Myocyte (in vitro differentiated cells): ENCODE measurements around the gene CD2BP2. TPM values are rescaled to one million over a fixed set of nuclear protein-coding genes. Genes with fewer than 3 reads are reported as not detected.
A peak's percentile ranks its signal among the peaks of the same experiment; 100 is the strongest.

Source experiments
- DNase-seq: peaks from one replicate; pipeline ENCODE4 v3.0.0-alpha.2; 2012; ENCODE audit warnings: low read depth
- total RNA-seq: library from RNA; depleted of rRNA; stranded (reverse); fragments of >200 nt; gene quantifications from 2 replicates; pipeline ENCODE4 v1.2.3, GENCODE V29; 2014

CD2BP2 gene
- total RNA-seq, 1 donor from 2014 or later = 41.1 TPM

- peak; percentile 44 for DNase-seq
These were observed 24.2 kb upstream of the CD2BP2 start for GRCh38 chr16:30379158-30379783.

DNA sequence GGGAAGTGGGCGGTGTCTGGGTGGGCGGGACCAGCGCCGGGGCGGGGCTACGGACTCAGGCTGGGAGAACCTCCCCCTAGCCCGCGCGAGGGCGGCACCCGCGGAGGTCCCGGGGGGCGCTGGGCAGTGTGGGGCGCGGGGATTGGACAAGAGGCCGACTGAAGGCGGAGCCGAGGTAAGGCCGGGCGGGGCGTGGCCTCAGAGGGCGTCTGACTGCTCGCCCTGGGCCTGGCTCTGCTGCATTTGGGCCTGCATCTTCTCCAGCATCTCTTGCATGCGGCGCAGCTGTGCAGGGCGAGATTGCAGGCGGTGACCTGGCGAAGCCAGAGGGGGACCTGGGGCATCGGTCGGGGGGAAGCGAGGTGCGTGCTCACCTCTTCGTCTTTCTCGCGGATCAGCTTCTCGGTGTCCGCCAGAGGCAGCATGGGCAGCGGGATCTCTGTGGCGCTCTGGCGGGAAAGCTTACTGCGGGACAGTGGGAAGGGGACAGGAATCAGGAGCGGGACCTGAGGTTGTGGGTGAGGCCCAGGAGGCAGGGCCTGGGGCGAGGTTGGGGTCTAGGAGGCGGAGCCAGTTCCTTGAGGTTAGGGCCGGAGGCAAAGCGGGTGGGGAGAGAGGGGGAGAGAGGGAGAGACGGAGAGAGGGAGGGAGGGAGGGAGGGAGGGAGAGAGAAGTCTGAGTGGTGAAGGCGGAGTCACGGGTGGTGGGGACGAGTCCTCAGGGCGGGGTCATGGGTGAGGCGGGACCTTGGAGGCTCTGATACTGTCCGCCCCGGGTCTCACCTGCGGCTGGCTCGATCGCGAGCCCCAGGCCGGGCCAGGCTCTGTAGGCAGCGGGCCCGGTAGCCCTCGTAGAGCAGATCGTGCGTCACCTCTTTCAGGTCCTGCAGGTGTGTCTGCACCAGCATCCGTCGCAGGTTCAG, 23.4 kb upstream of the CD2BP2 start:
- peak; percentile 95 for DNase-seq

- DNase-seq = peak; percentile 72
These were observed 22.7 kb upstream of the CD2BP2 start for GRCh38 chr16:30377812-30378235.

DNA sequence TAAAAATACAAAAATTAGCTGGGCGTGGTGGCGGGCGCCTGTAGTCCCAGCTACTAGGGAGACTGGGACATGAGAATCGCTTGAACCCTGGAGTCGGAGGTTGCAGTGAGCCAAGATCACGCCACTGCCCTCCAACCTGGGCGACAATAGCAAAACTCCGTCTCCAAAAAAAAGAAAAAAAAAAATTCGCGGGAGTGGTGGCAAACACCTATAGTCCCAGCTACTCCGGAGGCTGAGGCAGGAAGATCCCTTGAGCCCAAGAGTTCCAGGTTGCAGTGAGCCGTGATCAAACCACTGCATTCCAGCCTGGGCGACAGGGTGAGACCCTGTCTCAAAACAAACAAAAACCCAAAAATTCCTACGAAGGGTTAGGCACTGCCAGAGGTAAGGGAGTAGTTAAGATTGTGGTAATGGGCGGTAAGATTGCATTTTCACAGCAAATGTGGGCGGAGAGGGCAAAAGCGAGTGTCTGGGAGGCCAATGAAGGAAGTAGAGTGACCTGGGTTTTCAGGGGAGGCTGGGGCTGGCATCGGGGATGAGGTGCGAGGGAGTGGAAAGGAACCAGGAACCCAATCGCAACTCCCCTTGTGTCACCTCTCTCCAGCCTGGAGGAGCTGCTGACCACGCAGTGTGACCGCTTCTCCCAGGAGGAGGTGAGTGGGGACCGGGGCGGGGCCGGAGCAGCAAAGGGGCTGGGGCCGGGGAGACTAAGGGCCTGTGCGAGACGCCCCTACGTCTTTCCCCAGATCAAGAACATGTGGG, 22.1 kb upstream of the CD2BP2 start:
- no peak for DNase-seq

GRCh38 chr16:30376461-30376902, 21.4 kb upstream of the CD2BP2 start:
- peak; percentile 55 for DNase-seq

- DNase-seq = peak; percentile 75
These were observed 20.8 kb upstream of the CD2BP2 start for GRCh38 chr16:30375864-30376263.

GRCh38 chr16:30374538-30374937, 19.4 kb upstream of the CD2BP2 start, which contains the start of gene MYL11:
Gene MYL11, plus strand, starts transcription at chr16:30374802. Its CDS starts 56 bp downstream, at chr16:30374858.
- DNase-seq = peak; percentile 97

- DNase-seq = peak; percentile 61
These were observed 17.6 kb upstream of the CD2BP2 start for GRCh38 chr16:30372725-30373124.

GRCh38 chr16:30372038-30372712, 17.1 kb upstream of the CD2BP2 start:
- peak; percentile 98 for DNase-seq

DNA sequence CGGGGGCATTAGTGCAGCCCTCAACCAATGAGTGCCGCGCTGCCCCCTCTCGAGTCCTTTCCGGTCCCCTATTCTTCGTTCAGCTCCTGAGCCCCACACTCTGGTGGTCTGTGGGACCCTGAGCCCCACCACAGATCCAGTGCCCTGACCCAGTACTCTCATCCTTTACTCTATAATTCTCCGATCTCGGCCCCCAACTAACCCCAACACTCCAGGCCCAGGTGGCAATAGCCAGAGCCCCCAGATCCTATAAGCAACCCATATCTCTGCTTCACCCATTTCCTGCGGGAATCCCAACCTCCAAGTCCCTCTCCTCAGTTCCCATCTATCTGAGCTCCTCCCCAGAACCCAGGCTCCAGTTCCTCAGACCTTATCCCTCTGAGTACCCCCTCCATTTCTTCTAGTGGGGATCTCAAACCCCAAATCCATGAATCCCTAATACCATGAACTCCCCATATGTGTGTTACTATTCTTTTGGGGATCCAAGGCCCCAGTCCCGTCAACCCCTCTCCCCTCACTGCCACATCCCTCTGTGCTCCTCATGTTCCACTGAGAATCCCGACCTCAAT, 16.2 kb upstream of the CD2BP2 start:
- DNase-seq = no peak

GRCh38 chr16:30370456-30371247, 15.5 kb upstream of the CD2BP2 start, which contains the start of gene TBC1D10B:
Gene TBC1D10B, minus strand, starts transcription at chr16:30370494. Its CDS starts 311 bp downstream, at chr16:30370183.
- peak; percentile 100 for DNase-seq

GRCh38 chr16:30369938-30370455, 14.9 kb upstream of the CD2BP2 start:
- no peak for DNase-seq

DNA sequence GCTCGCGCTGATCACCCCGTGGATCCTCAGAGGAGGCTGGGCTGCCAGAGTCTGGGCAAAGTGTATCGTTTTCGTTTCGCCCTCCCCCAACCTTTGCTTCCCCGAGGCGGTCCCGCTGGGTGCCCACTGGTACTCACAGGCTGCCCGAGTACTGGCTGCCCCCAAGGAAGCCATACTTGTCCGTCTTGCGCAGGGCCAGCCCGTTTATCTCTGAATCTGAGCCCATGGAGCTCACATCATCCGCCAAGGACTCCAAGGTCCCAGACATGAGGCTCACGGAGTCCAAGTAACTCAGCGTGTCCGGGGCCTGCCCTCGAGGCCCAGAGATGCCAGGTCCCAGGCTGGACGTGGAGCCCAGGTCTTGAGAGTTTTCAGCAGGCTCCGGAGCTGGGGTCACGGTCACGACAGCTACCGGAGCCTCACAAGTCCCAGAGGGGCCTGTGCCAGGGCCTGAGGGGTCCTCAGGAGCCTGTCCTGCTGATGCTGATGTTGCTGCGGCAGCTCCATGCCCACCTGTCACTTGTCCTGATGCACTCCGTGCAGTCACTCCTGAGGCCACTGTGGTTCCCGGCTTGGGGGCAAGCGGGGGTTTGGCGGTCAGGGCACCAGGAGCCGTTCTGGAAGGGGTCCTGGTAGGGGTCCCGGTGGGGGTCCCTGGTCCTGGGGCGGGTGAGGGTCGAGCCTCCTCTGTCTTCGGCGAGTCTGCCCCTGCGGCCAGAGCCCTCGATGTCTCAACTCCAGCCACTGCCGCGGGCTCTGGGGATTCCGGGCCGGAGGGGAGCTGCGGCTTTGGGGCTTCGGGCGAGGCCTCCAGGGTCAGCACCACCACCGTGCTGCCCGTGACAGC, 14.2 kb upstream of the CD2BP2 start:
- DNase-seq = peak; percentile 20

DNA sequence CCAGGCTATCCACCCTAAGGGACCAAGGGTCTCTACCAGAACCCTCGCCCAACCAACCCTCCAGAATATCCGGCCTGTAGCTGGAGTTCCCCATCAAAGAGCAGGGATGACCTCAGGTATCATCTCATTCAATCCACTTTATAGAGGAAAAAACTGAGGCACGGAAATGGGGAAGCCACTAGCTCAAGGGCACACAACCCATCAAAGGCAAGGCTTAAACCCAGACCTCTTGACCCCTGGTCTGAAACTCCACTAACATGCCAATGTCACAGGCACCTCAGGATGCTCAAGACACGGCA, 13.6 kb upstream of the CD2BP2 start:
- no peak for DNase-seq

GRCh38 chr16:30368122-30368791, 13.1 kb upstream of the CD2BP2 start:
- DNase-seq = peak; percentile 11

GRCh38 chr16:30367349-30368009, 12.4 kb upstream of the CD2BP2 start:
- no peak for DNase-seq

DNA sequence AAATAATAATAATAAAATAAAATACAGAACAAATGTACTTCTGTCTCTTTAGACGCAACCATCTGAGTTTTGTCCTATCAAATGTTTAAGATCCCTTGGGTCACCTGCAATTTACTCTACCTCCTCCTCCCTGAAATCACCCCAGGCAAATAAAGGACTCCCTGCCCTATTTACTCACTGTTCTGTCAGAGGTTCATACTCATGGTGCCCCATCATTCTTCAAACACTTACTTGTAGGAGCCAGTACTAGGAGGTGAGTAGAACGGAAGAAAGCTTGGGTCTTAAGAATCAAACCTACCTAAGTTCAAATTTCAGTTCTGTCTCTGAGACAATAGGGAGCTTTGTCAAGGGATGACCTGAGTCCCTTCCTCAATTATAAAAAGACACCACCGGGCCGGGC, 11.4 kb upstream of the CD2BP2 start:
- no peak for DNase-seq

DNA sequence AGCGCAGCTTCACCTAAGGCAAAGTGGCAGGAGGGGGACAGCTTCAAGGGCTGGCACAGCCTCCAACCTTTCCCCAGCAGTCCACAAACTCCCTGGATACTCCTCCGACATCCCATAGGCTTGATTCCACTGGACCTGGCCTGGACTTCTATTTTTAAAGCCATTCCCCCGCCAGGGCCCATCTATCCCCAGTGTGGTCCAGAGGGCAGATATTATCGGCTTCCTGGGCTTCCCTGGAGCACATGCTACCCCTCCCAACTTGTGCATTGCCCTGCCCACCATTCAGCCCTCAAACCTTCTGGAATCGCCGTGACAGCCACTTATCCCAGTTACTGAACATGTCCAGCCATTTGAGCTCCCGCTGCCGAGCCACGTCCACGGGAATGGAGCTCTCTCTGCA, 10.1 kb upstream of the CD2BP2 start:
- DNase-seq = no peak
